ENCODE results near the gene H2AZ2.

Gene H2AZ2

GRCh38 chr7:44884621-44885393 lies 36.9 kb upstream of the H2AZ2 start:
- TF ChIP-seq L3MBTL2 (conservative IDR thresholded peaks at IDR 0.05), result peak; percentile 8
- TF ChIP-seq FOXA1 (IDR thresholded peaks at IDR 0.05), result no peak
- ChIA-PET CTCF (interaction anchor here (1.0 to 1.6 kb wide), 3 partner anchors 10 to 252 kb away, joined by 3 read pairs; no protein-coding TSS in a partner anchor), POLR2A (interaction anchor here (0.8 to 3.0 kb wide), 24 partner anchors 8 to 311 kb away, joined by 3 to 39 read pairs (median 5); partner anchors contain the start of genes DDX56, H2AZ2, TBRG4 and TMED4)
- DNase-seq (ENCODE audit: extremely low spot score), result peak; percentile 20

- no peak for TF ChIP-seq ZNF384 (IDR thresholded peaks at IDR 0.05)
- TF ChIP-seq L3MBTL2 (conservative IDR thresholded peaks at IDR 0.05), result 0 out of 2 replicates have a peak, but pooled peaks have one; percentile 9
- CTCF ChIA-PET, result interaction anchor here (1.2 to 1.6 kb wide), 2 partner anchors 27 to 252 kb away, joined by 3 read pairs; no protein-coding TSS in a partner anchor
- DNase-seq (ENCODE audit: extremely low spot score), result no peak
- POLR2A ChIA-PET, result interaction anchor here (0.8 to 3.0 kb wide), 12 partner anchors 17 to 301 kb away, joined by 3 to 39 read pairs (median 4); partner anchors contain the start of genes H2AZ2 and TBRG4
These were observed 36.2 kb upstream of the H2AZ2 start for GRCh38 chr7:44883961-44884620.

GRCh38 chr7:44882899-44883298 lies 35.0 kb upstream of the H2AZ2 start:
- CTCF ChIA-PET, result no interaction called here
- no peak for TF ChIP-seq NFRKB (IDR thresholded peaks at IDR 0.05)
- no peak for TF ChIP-seq CTBP1 (IDR thresholded peaks at IDR 0.05; ENCODE audit: borderline replicate concordance)
- TF ChIP-seq TARDBP (IDR thresholded peaks at IDR 0.05), result no peak
- TF ChIP-seq BHLHE40 (IDR thresholded peaks at IDR 0.05; ENCODE audit: borderline replicate concordance), result no peak
- no peak for TF ChIP-seq PKNOX1 (IDR thresholded peaks at IDR 0.05)
- no peak for TF ChIP-seq FOXM1 (IDR thresholded peaks at IDR 0.05; ENCODE audit: borderline replicate concordance)
- TF ChIP-seq ZNF384 (IDR thresholded peaks at IDR 0.05), result no peak
- TF ChIP-seq L3MBTL2 (conservative IDR thresholded peaks at IDR 0.05), result no peak
- TF ChIP-seq HDGF (IDR thresholded peaks at IDR 0.05; ENCODE audit: borderline replicate concordance), result no peak
- no peak for TF ChIP-seq ELF4 (IDR thresholded peaks at IDR 0.05)
- no peak for TF ChIP-seq SP1 (IDR thresholded peaks at IDR 0.05)
- POLR2A ChIA-PET, result interaction anchor here (1.4 to 2.7 kb wide), 2 partner anchors 35 to 309 kb away, joined by 4 to 14 read pairs; partner anchors contain the start of genes DDX56 and H2AZ2
- DNase-seq (ENCODE audit: extremely low spot score), result no peak

GRCh38 chr7:44881610-44882009 lies 33.7 kb upstream of the H2AZ2 start:
- ChIA-PET CTCF (interaction anchor here (0.5 to 1.4 kb wide), 3 partner anchors 9 to 93 kb away, joined by 3 to 5 read pairs (median 4); no protein-coding TSS in a partner anchor), POLR2A (interaction anchor here (0.8 to 2.7 kb wide), 5 partner anchors 27 to 308 kb away, joined by 3 to 14 read pairs (median 3); partner anchors contain the start of genes DDX56 and H2AZ2)
- DNase-seq (ENCODE audit: extremely low spot score), result no peak
- no peak for TF ChIP-seq ARNT (IDR thresholded peaks at IDR 0.05)
- TF ChIP-seq FOXA1 (IDR thresholded peaks at IDR 0.05), result no peak
- TF ChIP-seq ZNF384 (IDR thresholded peaks at IDR 0.05), result no peak
- TF ChIP-seq PKNOX1 (IDR thresholded peaks at IDR 0.05), result no peak
- no peak for TF ChIP-seq BHLHE40 (IDR thresholded peaks at IDR 0.05; ENCODE audit: borderline replicate concordance)
- TF ChIP-seq L3MBTL2 (conservative IDR thresholded peaks at IDR 0.05), result no peak

GRCh38 chr7:44881066-44881600 lies 33.2 kb upstream of the H2AZ2 start:
- CTCF ChIA-PET, result interaction anchor here (0.9 to 1.4 kb wide), 2 partner anchors 10 to 93 kb away, joined by 3 to 4 read pairs; no protein-coding TSS in a partner anchor
- DNase-seq (ENCODE audit: extremely low spot score), result no peak
- POLR2A ChIA-PET, result interaction anchor here (0.8 to 2.7 kb wide), 3 partner anchors 32 to 274 kb away, joined by 3 to 14 read pairs (median 3); partner anchors contain the start of gene H2AZ2
- TF ChIP-seq SP1 (IDR thresholded peaks at IDR 0.05) (no peak), L3MBTL2 (conservative IDR thresholded peaks at IDR 0.05) (no peak), BHLHE40 (IDR thresholded peaks at IDR 0.05; ENCODE audit: borderline replicate concordance) (no peak)

GRCh38 chr7:44880317-44881018 lies 32.6 kb upstream of the H2AZ2 start:
- no peak for DNase-seq (ENCODE audit: extremely low spot score)
- ChIA-PET CTCF (no interaction called here), POLR2A (interaction anchor here (1.0 to 2.7 kb wide), 3 partner anchors 31 to 298 kb away, joined by 3 to 14 read pairs (median 3); partner anchors contain the start of genes H2AZ2 and TMED4)
- no peak for TF ChIP-seq HDGF (IDR thresholded peaks at IDR 0.05; ENCODE audit: borderline replicate concordance)
- TF ChIP-seq L3MBTL2 (conservative IDR thresholded peaks at IDR 0.05), result no peak
- TF ChIP-seq FOXK2 (IDR thresholded peaks at IDR 0.05), result no peak

GRCh38 chr7:44876393-44876792 lies 28.5 kb upstream of the H2AZ2 start:
- ChIA-PET POLR2A (interaction anchor here (1.6 kb wide), 1 partner anchor 9 kb away, joined by 6 read pairs; the partner anchor contains the start of gene PURB), CTCF (no interaction called here)
- DNase-seq (ENCODE audit: extremely low spot score), result no peak
- TF ChIP-seq NFRKB (IDR thresholded peaks at IDR 0.05) (no peak), CTBP1 (IDR thresholded peaks at IDR 0.05; ENCODE audit: borderline replicate concordance) (no peak), SUZ12 (IDR thresholded peaks at IDR 0.05) (no peak), TARDBP (IDR thresholded peaks at IDR 0.05) (no peak), FOXA1 (IDR thresholded peaks at IDR 0.05) (no peak), L3MBTL2 (conservative IDR thresholded peaks at IDR 0.05) (no peak), ARNT (IDR thresholded peaks at IDR 0.05) (no peak), FOXK2 (IDR thresholded peaks at IDR 0.05) (no peak), SP1 (IDR thresholded peaks at IDR 0.05) (no peak)

Measured in HEK293T (cell line).